HCT116 (cell line): ENCODE data around the gene ZDHHC16.

Source experiments
- CBX3 ChIP-seq: IDR thresholded peaks from 2 replicates; pipeline ENCODE4 v1.6.1; 2012; ENCODE audit warnings: low read depth
- ELF1 ChIP-seq: IDR thresholded peaks from 2 replicates; pipeline ENCODE4 v1.6.1; 2012; ENCODE audit warnings: low read depth, borderline replicate concordance
- EZH2 ChIP-seq: fragments of 200-600 bp; sonication (generic); IDR thresholded peaks from 2 replicates; pipeline ENCODE4 v1.6.1; 2017; ENCODE audit warnings: antibody characterized with exemption, mixed run types
- EZH2phosphoT487 ChIP-seq: fragments of 200-600 bp; IDR thresholded peaks from 2 replicates; pipeline ENCODE4 v1.6.1; 2018; ENCODE audit warnings: antibody characterized with exemption, borderline replicate concordance
- MAX ChIP-seq: IDR thresholded peaks from 2 replicates; pipeline ENCODE4 v1.6.1; 2012
- POLR2AphosphoS5 ChIP-seq: IDR thresholded peaks from 2 replicates; pipeline ENCODE4 v1.6.1; 2011; ENCODE audit warnings: mild to moderate bottlenecking, low read depth, low read length, moderate library complexity
- SP1 ChIP-seq: IDR thresholded peaks from 2 replicates; pipeline ENCODE4 v1.6.1; 2012; ENCODE audit warnings: low read depth
- ZNF274 ChIP-seq: fragments of 200-500 bp; sonication (Bioruptor generic); IDR thresholded peaks from 2 replicates; pipeline ENCODE4 v1.6.1; 2014; ENCODE audit warnings: mild to moderate bottlenecking, low read depth, low read length, inconsistent platforms
- TF ChIP-seq, protein P1 (sequence below), 3 experiments: fragments of 200-600 bp in 1 of 3; sonication (generic) in 1 of 3; IDR thresholded peaks in 2 of 3; conservative IDR thresholded peaks in 1 of 3; 2 replicates each; pipeline ENCODE4 v1.5.1; 2012 to 2017; ENCODE audit warnings: low read depth in 2 of 3, low read length in 2 of 3, antibody characterized with exemption in 1 of 3, borderline replicate concordance in 1 of 3, control low read depth in 1 of 3, mild to moderate bottlenecking in 1 of 3, mixed read lengths in 1 of 3, mixed run types in 1 of 3, moderate library complexity in 1 of 3; ENCODE audit not compliant: insufficient read depth in 1 of 3
- TF ChIP-seq, protein P2 (sequence below): IDR thresholded peaks from 2 replicates; pipeline ENCODE4 v1.6.1; 2011; ENCODE audit warnings: mild to moderate bottlenecking, low read length, moderate library complexity; ENCODE audit not compliant: insufficient replicate concordance; ENCODE audit errors: extremely low read depth

DNA sequence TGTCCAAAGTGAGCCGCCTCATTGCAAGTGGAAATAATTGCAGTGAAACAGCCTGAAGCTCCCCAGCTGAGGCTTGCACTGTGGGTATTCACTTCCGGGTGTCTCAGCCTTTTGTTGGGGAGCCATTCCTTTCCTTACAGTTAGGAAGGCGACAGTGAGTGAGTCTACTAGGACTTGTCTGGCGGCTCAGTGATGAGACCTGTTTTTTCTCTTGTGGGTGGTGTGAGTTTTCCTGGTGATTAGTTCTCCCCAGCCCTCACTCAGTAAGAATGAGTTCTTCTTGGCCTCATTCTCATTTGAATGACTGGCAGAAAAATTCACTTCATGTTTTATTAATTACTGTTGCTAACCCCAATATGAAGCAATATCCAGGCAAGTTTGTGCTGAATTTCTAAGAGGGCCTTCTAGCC lies 17.4 kb upstream of the ZDHHC16 start:
- TF ChIP-seq, protein P1, sequence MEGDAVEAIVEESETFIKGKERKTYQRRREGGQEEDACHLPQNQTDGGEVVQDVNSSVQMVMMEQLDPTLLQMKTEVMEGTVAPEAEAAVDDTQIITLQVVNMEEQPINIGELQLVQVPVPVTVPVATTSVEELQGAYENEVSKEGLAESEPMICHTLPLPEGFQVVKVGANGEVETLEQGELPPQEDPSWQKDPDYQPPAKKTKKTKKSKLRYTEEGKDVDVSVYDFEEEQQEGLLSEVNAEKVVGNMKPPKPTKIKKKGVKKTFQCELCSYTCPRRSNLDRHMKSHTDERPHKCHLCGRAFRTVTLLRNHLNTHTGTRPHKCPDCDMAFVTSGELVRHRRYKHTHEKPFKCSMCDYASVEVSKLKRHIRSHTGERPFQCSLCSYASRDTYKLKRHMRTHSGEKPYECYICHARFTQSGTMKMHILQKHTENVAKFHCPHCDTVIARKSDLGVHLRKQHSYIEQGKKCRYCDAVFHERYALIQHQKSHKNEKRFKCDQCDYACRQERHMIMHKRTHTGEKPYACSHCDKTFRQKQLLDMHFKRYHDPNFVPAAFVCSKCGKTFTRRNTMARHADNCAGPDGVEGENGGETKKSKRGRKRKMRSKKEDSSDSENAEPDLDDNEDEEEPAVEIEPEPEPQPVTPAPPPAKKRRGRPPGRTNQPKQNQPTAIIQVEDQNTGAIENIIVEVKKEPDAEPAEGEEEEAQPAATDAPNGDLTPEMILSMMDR (IDR thresholded peaks at IDR 0.05 in 2 of 3, conservative IDR thresholded peaks at IDR 0.05 in 1 of 3; ENCODE audit: borderline replicate concordance in 1 of 3, insufficient read depth in 1 of 3, low read depth in 2 of 3, low read length in 2 of 3) = no peak
- TF ChIP-seq POLR2AphosphoS5 = no peak
- TF ChIP-seq EZH2 = no peak
- TF ChIP-seq, protein P2, sequence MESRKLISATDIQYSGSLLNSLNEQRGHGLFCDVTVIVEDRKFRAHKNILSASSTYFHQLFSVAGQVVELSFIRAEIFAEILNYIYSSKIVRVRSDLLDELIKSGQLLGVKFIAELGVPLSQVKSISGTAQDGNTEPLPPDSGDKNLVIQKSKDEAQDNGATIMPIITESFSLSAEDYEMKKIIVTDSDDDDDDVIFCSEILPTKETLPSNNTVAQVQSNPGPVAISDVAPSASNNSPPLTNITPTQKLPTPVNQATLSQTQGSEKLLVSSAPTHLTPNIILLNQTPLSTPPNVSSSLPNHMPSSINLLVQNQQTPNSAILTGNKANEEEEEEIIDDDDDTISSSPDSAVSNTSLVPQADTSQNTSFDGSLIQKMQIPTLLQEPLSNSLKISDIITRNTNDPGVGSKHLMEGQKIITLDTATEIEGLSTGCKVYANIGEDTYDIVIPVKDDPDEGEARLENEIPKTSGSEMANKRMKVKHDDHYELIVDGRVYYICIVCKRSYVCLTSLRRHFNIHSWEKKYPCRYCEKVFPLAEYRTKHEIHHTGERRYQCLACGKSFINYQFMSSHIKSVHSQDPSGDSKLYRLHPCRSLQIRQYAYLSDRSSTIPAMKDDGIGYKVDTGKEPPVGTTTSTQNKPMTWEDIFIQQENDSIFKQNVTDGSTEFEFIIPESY = no peak
- TF ChIP-seq MAX = no peak
- TF ChIP-seq EZH2phosphoT487 = no peak
- TF ChIP-seq ZNF274 = no peak
- no peak for TF ChIP-seq CBX3
- TF ChIP-seq SP1 = no peak
- no peak for TF ChIP-seq ELF1
